Fibroblast of lung (primary cell): ENCODE measurements around the gene CDK6. TPM values are rescaled to one million over a fixed set of nuclear protein-coding genes. Genes with fewer than 3 reads are reported as not detected.

Source experiments
- DNase-seq, 2 donors: peaks; one replicate each; pipeline versions ENCODE4 v3.0.0 to v3.0.0-alpha.2; 2010; ENCODE audit warnings: low read depth in 2 of 2
- H2AFZ ChIP-seq: 2 replicates; pipeline ENCODE4 v1.5.1; 2012; ENCODE audit warnings: low read length, control low read depth, inconsistent platforms
- H3K27ac ChIP-seq: 2 replicates; pipeline ENCODE4 v1.5.1; 2011; ENCODE audit warnings: low read length, control low read depth; ENCODE audit not compliant: insufficient read depth
- H3K27me3 ChIP-seq: 2 replicates; pipeline ENCODE4 v1.5.1; 2011; ENCODE audit warnings: mild to moderate bottlenecking, low read length; ENCODE audit not compliant: control insufficient read depth, insufficient read depth
- H3K36me3 ChIP-seq: 2 replicates; pipeline ENCODE4 v1.5.1; 2011; ENCODE audit warnings: low read length; ENCODE audit not compliant: control insufficient read depth, insufficient read depth
- H3K4me1 ChIP-seq: 2 replicates; pipeline ENCODE4 v1.5.1; 2011; ENCODE audit warnings: low read length; ENCODE audit not compliant: control insufficient read depth, insufficient read depth; ENCODE audit errors: extremely low read depth
- H3K4me2 ChIP-seq: 2 replicates; pipeline ENCODE4 v1.5.1; 2011; ENCODE audit warnings: low read length, control low read depth; ENCODE audit not compliant: insufficient read depth; ENCODE audit errors: extremely low read depth
- H3K4me3 ChIP-seq, 4 experiments: fragments of 200-600 bp in 1 of 4; sonication (generic) in 1 of 4; replicated peaks in 1 of 4; 2 replicates each; pipeline ENCODE4 v1.5.1; 2011 to 2016; ENCODE audit warnings: low read length in 4 of 4, low read depth in 3 of 4, mild to moderate bottlenecking in 3 of 4, control low read depth in 2 of 4, inconsistent platforms in 1 of 4, mixed read lengths in 1 of 4; ENCODE audit not compliant: insufficient read depth in 1 of 4; ENCODE audit errors: control extremely low read depth in 1 of 4
- H3K79me2 ChIP-seq: 2 replicates; pipeline ENCODE4 v1.5.1; 2012; ENCODE audit warnings: mild to moderate bottlenecking, low read length, inconsistent platforms; ENCODE audit not compliant: control insufficient read depth, insufficient read depth
- H3K9ac ChIP-seq: 2 replicates; pipeline ENCODE4 v1.5.1; 2011; ENCODE audit warnings: mild to moderate bottlenecking, low read length, control low read depth; ENCODE audit not compliant: insufficient read depth
- H3K9me3 ChIP-seq: 2 replicates; pipeline ENCODE4 v1.5.1; 2012; ENCODE audit warnings: low read depth, low read length; ENCODE audit not compliant: control insufficient read depth, insufficient read depth
- H4K20me1 ChIP-seq: 2 replicates; pipeline ENCODE4 v1.5.1; 2011; ENCODE audit warnings: low read length; ENCODE audit not compliant: control insufficient read depth, insufficient read depth; ENCODE audit errors: extremely low read depth
- CTCF ChIP-seq, 2 donors: IDR thresholded peaks in 1 of 2; conservative IDR thresholded peaks in 1 of 2; 1 replicate in 1 of 2; 2 replicates in 1 of 2; pipeline ENCODE4 v1.5.1; 2011 to 2012; ENCODE audit warnings: low read length in 2 of 2, control low read depth in 1 of 2, inconsistent platforms in 1 of 2, low read depth in 1 of 2, mild to moderate bottlenecking in 1 of 2
- EZH2 ChIP-seq: IDR thresholded peaks from 2 replicates; pipeline ENCODE4 v1.5.1; 2012; ENCODE audit warnings: low read length, control low read depth, mild to moderate bottlenecking; ENCODE audit errors: missing control alignments
- polyA plus RNA-seq, 2 donors: library from polyadenylated mRNA; depleted of rRNA in 1 of 2; stranded (reverse) in 1 of 2; unstranded in 1 of 2; fragments of >200 nt; gene quantifications; 2 replicates each; pipeline ENCODE4 v1.2.1, GENCODE V29; 2011 to 2012; ENCODE audit warnings: missing spikeins in 1 of 2
- total RNA-seq: library from RNA; depleted of rRNA; stranded (reverse); fragments of >200 nt; gene quantifications from 2 replicates; pipeline ENCODE4 v1.2.1, GENCODE V29; 2014

Gene CDK6
- total and polyA plus RNA-seq, 2 donors (not counting 1 experiment from before 2014, with no cell fraction given): 17.8 to 19.2 TPM

GRCh38 chr7:92723205-92723604, 113.2 kb downstream of the CDK6 start:
- DNase-seq: peak in 1 of 2 donors; percentile 69
- Histone ChIP-seq H3K9ac (no peak overlapping the region), H3K4me3 (no peak overlapping the region), H3K4me2 (no peak overlapping the region), H2AFZ (no peak overlapping the region), H3K79me2 (peaks cover 40% of the 10 kb centered on the region), H3K27ac (peak overlapping the region; percentile 47), H3K36me3 (peaks cover 2% of the 10 kb centered on the region), H3K27me3 (no peaks in the 10 kb centered on the region), H3K9me3 (no peaks in the 10 kb centered on the region), H4K20me1 (no peaks in the 10 kb centered on the region), H3K4me1 (peaks cover 8% of the 10 kb centered on the region)
- TF ChIP-seq CTCF (conservative IDR thresholded peaks at IDR 0.05 in 1 of 2, IDR thresholded peaks at IDR 0.05 in 1 of 2; ENCODE audit: low read depth in 1 of 2, low read length in 2 of 2) (no peak), EZH2 (no peak)

DNA sequence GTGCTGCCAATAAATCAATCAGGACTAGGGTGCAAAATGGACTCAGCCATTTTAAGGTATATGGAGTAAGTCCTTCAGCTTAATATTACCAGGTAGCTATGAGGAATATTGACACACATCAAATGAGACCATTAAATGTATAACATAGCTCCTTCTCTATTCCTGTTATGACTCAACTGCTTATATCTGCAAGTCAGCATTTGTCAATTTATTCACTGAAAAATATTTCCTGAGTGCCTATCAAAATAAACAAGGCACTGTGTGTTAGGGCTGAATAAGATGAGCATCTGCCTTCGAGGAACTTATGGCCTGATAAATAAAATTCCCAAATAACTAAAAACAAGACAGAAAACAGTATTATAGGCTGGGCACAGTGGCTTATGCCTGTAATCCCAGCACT, 113.8 kb downstream of the CDK6 start:
- Histone ChIP-seq H3K4me1 (peaks cover 8% of the 10 kb centered on the region), H3K4me3 (no peak overlapping the region), H3K9ac (no peak overlapping the region), H3K79me2 (peaks cover 40% of the 10 kb centered on the region), H3K27me3 (no peaks in the 10 kb centered on the region), H3K9me3 (no peaks in the 10 kb centered on the region), H2AFZ (no peak overlapping the region), H3K36me3 (peaks cover 2% of the 10 kb centered on the region), H4K20me1 (no peaks in the 10 kb centered on the region), H3K4me2 (no peak overlapping the region), H3K27ac (peak overlapping the region; percentile 47)
- TF ChIP-seq EZH2 (no peak), CTCF (conservative IDR thresholded peaks at IDR 0.05 in 1 of 2, IDR thresholded peaks at IDR 0.05 in 1 of 2; ENCODE audit: low read depth in 1 of 2, low read length in 2 of 2) (no peak)
- peak in 1 of 2 donors; percentile 30 for DNase-seq

DNA sequence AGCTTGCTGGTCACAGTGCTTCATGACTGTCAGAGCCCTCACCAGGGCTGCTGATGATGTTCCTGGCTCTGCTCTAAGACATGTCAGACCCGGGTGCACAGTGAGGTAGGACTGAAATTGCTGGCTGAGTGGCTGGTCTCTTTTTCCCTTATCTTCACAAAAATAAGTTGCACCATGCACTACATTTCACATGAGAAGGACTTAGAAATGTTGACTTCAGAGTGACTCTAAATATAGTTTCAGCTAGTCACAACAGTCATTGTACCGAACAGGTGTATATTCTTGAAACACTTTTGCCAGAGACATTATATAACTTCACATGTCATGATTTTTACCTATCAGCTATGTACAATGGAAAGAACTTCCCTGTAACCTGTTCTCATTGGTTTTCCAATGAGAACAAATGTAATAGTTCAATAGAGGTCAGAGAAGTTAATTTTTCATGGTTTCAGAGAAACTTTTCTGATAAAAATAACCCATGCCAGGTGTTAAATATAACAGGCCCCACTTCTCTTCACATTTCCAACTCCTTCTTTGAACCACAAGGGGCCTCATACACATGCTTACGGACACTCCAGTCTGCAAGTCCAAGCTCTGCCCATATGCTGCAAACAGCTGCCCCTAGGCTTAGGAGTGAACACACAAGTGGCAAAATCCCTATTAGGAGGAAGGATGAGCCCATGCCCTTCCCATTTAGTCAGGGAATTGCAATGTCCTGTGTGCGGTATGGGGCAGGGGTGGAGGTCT, 115.6 kb downstream of the CDK6 start:
- peaks cover 2% of the 10 kb centered on the region for H3K36me3 ChIP-seq
- H3K9me3 ChIP-seq: no peaks in the 10 kb centered on the region
- no peaks in the 10 kb centered on the region for H4K20me1 ChIP-seq
- H3K9ac ChIP-seq: no peak overlapping the region
- no peak overlapping the region for H2AFZ ChIP-seq
- peaks cover 10% of the 10 kb centered on the region for H3K4me1 ChIP-seq
- H3K27me3 ChIP-seq: no peaks in the 10 kb centered on the region
- H3K4me2 ChIP-seq: no peak overlapping the region
- no peak overlapping the region for H3K4me3 ChIP-seq
- no peak for DNase-seq
- TF ChIP-seq CTCF (conservative IDR thresholded peaks at IDR 0.05 in 1 of 2, IDR thresholded peaks at IDR 0.05 in 1 of 2; ENCODE audit: low read depth in 1 of 2, low read length in 2 of 2) (no peak), EZH2 (no peak)
- no peak overlapping the region for H3K27ac ChIP-seq
- H3K79me2 ChIP-seq: peaks cover 31% of the 10 kb centered on the region
